GM06990 (cell line): ENCODE results near the gene HSPA4.
"Not testable (repeated sequence)": the region's sequence is repeated elsewhere in the genome, so short reads cannot be mapped to it uniquely, and the experiment has no call there.

Experiments used
- DNase-seq: peaks from one replicate; pipeline ENCODE4 v3.0.0-alpha.2; 2011; ENCODE audit not compliant: insufficient read length; ENCODE audit errors: extremely low read depth
- H3K27me3 ChIP-seq: replicated peaks from 2 replicates; pipeline ENCODE4 v1.6.0; 2011; ENCODE audit warnings: low read length; ENCODE audit not compliant: control insufficient read depth, insufficient read depth
- H3K36me3 ChIP-seq: 2 replicates; pipeline ENCODE4 v1.5.1; 2011; ENCODE audit warnings: low read length; ENCODE audit not compliant: control insufficient read depth, insufficient read depth
- H3K4me3 ChIP-seq: replicated peaks from 2 replicates; pipeline ENCODE4 v1.5.1; 2011; ENCODE audit warnings: low read depth, mild to moderate bottlenecking, control low read depth, low read length
- CTCF ChIP-seq: IDR thresholded peaks from 2 replicates; pipeline ENCODE4 v1.5.1; 2011; ENCODE audit warnings: low read length, control low read depth, mild to moderate bottlenecking, inconsistent platforms; ENCODE audit not compliant: insufficient read depth, poor library complexity, severe bottlenecking

HSPA4 gene

GRCh38 chr5:133051542-133052316 lies at the start of gene HSPA4:
HSPA4 (plus strand) TSS chr5:133052013; CDS start chr5:133052251, 238 bp downstream.
- Histone ChIP-seq H3K27me3 (no peaks in the 10 kb centered on the region), H3K4me3 (peak within 1 kb of the TSS; percentile 97), H3K36me3 (no peaks in the 10 kb centered on the region; the same call in 1 of the 2 replicates)
- peak; percentile 95 for DNase-seq
- no peak for TF ChIP-seq CTCF

- Histone ChIP-seq H3K27me3 (no peaks in the 10 kb centered on the region), H3K36me3 (peaks cover 2% of the 10 kb centered on the region), H3K4me3 (no peak overlapping the region)
- DNase-seq = no peak
- TF ChIP-seq CTCF = no peak
These were observed 45.2 kb upstream of the HSPA4 start for GRCh38 chr5:133006653-133007052.

GRCh38 chr5:133008455-133008854 lies 43.4 kb upstream of the HSPA4 start:
- not testable (repeated sequence) for H3K27me3 ChIP-seq, H3K36me3 ChIP-seq, H3K4me3 ChIP-seq, DNase-seq

GRCh38 chr5:133015466-133015865 lies 36.3 kb upstream of the HSPA4 start:
- TF ChIP-seq CTCF = no peak
- Histone ChIP-seq H3K4me3 (no peak overlapping the region), H3K36me3 (peaks cover 5% of the 10 kb centered on the region), H3K27me3 (no peaks in the 10 kb centered on the region)
- DNase-seq = no peak

- DNase-seq = no peak
- no peak for TF ChIP-seq CTCF
- H3K27me3 ChIP-seq = no peaks in the 10 kb centered on the region
- H3K36me3 ChIP-seq = peaks cover 5% of the 10 kb centered on the region
- H3K4me3 ChIP-seq = no peak overlapping the region
These were observed 33.8 kb upstream of the HSPA4 start for GRCh38 chr5:133017964-133018363.

- DNase-seq, H3K36me3 ChIP-seq, H3K27me3 ChIP-seq, H3K4me3 ChIP-seq: not testable (repeated sequence)
These were observed 32.3 kb upstream of the HSPA4 start for GRCh38 chr5:133019471-133019870.
